COR-L47 (cell line): Measurements from ENCODE around the gene SEC24D.

Experiments
- DNase-seq: peaks from one replicate; lab custom pipeline; 2025; lab: John Stamatoyannopoulos, UW

Gene SEC24D

DNA sequence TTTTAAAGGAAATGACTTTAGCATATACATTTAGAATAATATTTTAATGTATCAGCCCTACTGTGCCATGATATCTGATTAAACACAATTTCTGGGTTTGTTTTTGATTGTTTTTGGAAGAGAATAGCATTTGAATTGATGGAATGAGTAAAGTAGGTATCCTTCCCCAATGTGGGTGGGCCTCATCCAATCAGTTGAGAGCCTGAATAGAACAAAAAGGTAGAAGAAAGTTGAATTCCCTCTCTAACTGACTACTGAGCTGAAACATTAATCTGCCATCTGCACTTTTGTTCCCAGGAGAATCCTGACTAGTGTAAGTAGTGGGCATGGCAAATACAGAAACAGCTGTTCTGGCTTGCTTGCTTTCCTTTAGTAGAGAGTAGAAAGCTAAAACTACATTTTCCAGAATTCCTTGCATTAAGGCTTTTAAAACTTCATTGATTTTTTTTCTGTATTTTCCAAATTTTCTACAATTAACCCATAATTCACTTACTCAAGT is 9.7 kb upstream of the SEC24D start:
- DNase-seq, result no peak

DNA sequence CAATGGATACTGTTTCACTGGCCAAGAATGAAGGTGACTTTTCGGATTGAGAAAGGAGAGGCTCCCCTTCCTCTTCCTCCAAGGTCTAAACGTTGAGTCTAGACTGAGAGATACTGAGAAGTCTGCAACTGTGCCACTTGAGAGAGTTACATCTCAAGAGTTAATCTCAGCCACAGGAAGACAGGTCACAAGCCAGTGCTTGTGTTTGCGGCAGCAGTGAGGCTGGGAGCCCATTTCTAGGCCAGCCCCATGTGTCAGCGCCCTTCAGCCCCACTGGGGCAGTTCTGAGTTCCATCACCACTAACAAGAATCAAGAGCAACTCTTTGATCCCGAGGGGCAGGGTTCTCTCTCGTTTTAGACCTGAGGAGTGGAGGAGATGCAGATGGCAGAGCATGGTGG is 7.3 kb upstream of the SEC24D start:
- DNase-seq, result no peak

DNA sequence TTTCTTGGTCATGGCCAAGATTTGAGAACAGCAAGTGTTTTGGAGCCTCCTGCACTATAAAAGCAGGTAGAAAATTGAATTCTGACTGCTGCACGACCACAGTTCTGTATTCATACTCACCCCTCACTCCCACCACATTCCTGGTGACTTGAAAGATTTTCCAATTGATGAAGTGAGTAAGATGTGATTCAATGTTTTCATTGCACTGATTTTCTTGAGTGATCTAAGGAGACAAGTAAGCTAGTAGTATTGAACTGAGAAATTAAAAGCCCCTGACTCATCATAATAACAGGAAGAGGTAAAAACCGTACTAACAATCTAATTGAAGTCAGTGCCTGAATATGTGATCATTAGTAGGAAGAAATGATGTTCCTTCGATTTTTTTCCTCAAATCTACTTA is 6.1 kb upstream of the SEC24D start:
- DNase-seq, result no peak

DNA sequence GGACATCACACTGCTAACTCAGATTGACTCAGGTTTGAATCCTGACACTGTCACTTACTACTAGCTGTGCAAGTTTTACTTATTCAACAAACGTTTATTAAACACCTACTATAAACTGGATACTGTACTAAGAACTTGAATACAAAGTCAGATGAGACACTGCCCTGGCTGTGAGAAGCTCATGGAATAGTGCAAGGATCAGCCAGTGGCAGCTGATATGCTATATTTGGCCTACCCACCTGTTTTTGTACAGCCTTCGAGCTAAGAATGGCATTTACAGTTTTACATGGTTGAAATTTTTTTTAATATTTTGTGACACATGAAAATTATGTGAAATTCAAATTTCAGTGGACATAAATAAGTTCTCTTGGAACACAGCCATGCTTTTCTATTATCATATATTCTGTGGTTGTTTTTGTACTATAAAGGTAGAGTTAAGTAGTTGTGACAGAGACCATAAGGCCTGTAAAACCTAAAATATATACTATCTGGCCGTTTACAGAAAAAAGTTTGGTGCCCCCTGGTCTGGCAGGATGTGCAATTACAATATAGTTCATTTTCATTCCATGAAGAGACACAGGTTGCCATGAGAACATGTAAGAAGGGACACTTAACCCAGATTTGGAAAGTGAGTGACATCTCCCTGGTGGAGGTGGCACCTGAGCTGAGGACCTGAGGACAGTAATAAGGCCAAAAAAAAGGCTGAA is 3.4 kb upstream of the SEC24D start:
- DNase-seq, result no peak

DNA sequence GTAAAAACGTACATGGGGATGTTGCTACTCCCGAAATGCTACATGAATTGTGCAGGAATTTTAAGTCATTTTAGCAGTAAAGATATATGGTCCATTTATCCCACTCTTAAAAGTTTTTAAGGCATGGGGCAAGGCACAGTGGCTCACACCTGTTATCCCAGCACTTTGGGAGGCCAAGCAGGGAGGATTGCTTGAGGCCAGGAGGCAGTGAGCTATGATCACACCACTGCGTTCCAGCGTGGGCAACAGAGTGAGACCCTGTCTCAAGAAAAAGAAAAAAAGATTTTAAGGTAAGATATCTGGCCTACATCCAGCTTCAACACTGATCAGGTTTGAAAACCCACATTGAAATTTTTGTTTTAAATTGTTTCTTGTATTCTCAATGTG is 1.2 kb upstream of the SEC24D start:
- no peak for DNase-seq

- peak; percentile 24 for DNase-seq
These were observed 585 bp upstream of the SEC24D start for GRCh38 chr4:118836301-118837120.

DNA sequence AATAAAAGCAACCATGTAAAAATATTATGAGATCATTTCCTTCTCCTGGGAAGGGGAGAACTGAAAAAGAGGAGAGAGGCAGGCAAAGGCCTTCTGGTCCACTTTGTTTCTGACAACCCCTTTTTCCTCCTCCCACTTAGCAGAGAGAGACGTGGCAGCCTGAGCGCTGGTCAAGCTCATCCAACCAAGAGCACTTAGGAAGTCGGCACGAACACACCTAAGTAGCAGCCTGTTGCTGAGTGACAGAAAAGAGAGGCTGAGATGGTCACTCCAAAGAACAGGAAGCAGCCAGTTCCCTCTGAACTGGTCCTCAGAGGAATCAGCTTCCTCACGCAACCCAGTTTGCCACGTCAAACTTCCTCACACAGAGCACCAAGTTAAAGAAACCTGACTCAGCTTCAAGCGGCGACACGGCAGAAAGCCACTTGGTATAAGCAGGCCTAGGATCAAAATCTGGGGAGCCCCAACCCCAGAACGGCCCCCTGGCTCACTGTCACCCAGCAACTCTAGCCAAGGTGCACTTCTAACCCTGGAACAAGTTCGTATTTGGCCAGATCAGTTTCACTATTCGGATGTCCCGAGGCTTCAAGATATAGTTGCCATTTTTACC is 861 bp downstream of the SEC24D start:
- DNase-seq, result peak; percentile 51

DNA sequence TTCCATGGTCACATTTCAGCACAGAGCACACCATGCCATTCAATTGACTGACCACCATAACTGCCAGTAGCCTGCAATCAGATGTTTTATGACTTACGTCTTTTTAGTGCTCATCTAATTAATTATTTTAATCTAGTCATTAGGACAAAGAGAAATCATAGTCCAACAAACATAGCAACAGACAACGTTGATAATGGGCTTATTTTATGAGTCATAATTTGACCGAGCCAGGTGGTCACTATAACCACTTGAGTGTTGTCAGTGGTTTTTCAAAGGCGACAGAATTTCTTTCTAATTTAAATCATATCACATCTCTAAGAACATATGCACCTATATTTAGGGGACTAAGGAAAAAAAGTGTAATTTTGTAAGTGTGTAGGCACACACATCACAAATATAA is 1.9 kb downstream of the SEC24D start:
- no peak for DNase-seq

DNA sequence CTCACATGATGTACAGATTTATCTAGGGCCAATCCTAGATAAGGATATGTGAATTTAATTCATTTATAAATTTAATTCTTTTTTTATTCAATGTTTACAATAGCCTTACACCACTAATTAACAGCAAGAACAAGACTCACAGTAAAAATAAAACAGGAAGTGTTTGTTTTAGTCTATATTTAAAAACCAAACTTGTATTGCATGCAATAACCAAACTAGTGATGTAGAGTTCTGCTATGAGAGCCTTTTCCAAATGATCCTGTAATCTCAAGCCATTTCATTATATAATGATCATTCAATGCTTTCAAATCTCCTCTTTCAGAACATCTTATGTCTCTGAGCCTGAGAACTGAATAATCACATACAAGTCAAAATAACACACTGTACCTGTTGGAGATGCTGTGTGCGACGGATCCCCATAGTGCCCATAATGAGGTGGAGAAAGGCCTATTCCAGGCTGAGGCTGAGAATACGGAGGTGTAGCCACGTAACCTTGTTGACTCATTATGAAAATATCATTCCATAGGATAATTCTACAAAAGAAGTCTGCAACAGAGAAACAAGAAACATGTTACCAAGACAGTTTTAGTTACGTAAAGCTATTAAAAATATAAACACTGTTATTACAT is 2.6 kb downstream of the SEC24D start:
- DNase-seq, result no peak

GRCh38 chr4:118829107-118829506 is 6.8 kb downstream of the SEC24D start:
- no peak for DNase-seq

GRCh38 chr4:118826723-118827444 is 9.0 kb downstream of the SEC24D start:
- no peak for DNase-seq

DNA sequence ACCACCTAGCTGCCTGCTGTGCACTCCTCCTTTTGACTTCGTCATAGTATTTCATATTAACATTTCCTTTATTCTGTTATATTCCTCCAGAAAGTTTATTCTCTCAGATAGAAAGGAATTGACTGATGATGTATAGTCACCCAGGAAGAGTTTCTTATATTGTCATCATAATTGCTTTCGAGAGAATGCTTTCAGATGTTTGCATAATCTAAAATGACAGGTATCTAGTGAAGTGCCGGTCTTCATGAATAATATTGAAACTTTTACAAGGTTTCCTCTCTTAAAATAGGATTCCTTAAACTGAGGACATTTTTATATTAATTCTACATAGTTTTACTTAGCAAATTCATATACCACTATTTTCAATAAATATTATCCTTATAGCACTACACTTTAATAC is 10.1 kb downstream of the SEC24D start:
- DNase-seq, result no peak

DNA sequence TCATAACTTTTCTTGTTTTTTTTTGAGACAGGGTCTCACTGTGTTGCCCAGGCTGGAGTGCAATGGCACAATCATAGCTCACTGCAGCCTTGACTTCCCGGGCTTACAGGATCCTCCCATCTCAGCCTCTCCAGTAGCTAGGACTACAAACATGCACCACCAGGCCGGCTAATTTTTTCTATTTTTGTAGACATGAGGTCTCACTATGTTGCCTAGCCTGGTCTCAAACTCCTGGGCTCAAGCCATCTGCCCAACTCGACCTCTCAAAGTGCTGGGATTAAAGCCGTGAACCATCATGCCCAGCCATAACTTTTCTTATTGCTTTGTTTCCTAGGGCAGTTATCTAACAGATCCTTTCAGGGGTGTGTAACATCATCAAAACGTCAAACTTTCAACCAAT is 11.8 kb downstream of the SEC24D start:
- no peak for DNase-seq

DNA sequence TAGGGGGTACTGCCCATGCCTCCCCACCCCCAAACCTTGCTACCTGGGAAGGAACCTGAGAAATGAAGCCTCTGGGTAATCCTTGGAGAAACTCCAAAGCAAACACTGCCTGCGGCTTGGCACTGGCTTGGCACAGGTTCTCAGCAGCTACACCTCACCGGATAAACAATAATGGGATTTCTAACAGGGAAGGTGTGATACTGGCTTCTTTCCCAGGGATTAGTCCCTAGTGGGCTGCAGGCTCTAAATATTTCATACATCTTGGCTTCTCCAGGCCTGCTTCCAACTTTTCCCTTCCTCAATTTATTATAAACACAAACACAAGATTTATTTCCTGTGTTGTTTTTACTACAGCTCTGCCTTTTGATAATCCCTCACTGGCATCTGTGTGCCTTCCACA is 12.5 kb downstream of the SEC24D start:
- peak; percentile 93 for DNase-seq

- DNase-seq, result no peak
These were observed 14.2 kb downstream of the SEC24D start for GRCh38 chr4:118821590-118822293.

GRCh38 chr4:118817178-118817930 is 18.6 kb downstream of the SEC24D start:
- DNase-seq, result no peak

DNA sequence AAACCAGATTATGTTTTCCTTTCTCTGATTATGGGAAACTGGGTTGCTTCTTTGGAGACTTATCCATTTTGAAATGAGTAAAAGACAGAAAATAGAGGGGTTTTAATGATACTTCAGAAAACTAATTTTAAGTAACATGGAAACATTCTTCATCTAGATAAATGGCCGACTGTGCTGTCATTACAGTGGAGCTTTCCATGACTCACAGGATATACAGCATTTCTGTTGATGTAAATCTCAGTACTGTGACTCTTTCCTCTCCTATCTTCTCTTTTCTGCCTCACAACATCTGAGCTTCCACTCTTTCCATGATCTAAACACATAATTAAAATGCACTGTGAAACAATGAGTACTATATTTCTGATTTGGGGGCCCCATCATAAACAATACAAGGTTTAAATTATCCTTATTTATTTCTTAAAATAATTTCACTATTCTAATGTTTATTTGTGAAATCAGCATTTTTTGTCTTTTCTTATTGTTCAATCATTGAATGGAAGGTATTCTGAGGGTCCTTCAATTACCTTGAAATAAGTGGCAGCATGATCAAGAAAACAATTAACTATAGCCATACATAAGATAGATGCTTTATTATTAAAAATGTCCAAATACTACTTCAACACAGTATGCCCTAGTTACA is 19.3 kb downstream of the SEC24D start:
- no peak for DNase-seq

DNA sequence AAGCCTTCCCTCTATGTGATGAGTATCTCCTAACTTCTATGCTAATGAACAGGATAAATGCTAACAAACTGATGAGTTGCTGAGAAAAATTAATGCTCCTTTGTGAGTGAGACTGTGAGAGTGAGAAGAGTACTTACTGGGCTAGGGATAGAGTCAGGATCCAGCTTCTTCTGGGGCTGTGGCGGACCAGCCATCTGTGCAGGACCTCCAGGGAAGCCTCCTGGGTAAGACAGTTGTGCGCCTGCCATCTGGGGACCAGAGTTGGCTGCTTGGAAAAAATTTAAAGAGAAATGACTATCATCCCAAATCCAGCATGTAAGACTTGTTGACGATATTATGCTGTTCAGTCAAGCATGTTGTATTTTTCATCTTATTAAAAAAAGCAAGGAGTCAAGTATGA is 21.0 kb downstream of the SEC24D start:
- DNase-seq, result no peak

DNA sequence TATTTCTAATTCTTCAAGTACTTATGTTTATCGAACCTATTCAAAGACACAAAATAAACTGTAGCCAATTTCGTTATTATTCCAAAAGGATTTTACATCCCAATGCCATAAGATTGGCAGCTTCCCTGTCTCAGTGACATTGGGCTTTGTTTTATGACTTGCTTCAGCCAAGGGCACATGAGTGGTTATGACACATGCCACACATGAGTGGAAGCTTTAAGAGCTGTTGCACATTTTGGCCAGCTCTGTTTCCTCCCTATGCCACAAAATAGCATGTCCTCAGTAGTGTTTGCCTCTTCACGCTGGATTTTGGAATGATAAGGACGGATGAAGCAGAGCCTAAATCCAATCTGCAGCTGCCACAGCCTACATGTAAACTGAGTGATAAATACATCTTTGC is 21.9 kb downstream of the SEC24D start:
- no peak for DNase-seq

GRCh38 chr4:118813561-118813960 is 22.4 kb downstream of the SEC24D start:
- no peak for DNase-seq
